Endothelial cell of umbilical vein (primary cell): Measurements from ENCODE around the gene TEX13C. TPM values are rescaled to one million over a fixed set of nuclear protein-coding genes. Genes with fewer than 3 reads are reported as not detected.

Experiments used
- BruUV-seq: library from RNA; stranded (reverse); fragments of 400-500 nt; replicated peaks from 2 replicates; lab custom pipeline; 2021; lab: Mats Ljungman, UMichigan
- CTCF ChIA-PET: fragments of 300-600, 350-600 bp; sonication (Branson Sonifier 250); formaldehyde crosslinking; loops from one replicate; lab custom pipeline; 2021; ENCODE audit warnings: antibody characterized with exemption, inconsistent platforms; lab: Charles Lee
- POLR2A ChIA-PET: fragments of 300-600, 350-600 bp; sonication (Branson Sonifier 250); formaldehyde crosslinking; loops from one replicate; lab custom pipeline; 2021; ENCODE audit warnings: antibody characterized with exemption, inconsistent platforms; lab: Charles Lee
- DNase-seq: peaks from one replicate; pipeline ENCODE4 v3.0.0-alpha.2; 2011; ENCODE audit warnings: low read depth, low spot score
- FAIRE-seq: peaks from 2 replicates; lab custom pipeline; 2011; peaks lifted over from hg19 to GRCh38; lab: Jason Lieb, UNC
- H2AFZ ChIP-seq: 2 replicates; pipeline ENCODE4 v1.6.0; 2012; ENCODE audit warnings: low read depth, low read length, control low read depth, inconsistent platforms
- H3K27ac ChIP-seq: 2 replicates; pipeline ENCODE4 v1.5.1; 2011; ENCODE audit warnings: low read depth, mild to moderate bottlenecking, control low read depth, low read length, moderate library complexity; ENCODE audit not compliant: insufficient read depth
- H3K27me3 ChIP-seq, 2 experiments: 2 replicates each; pipeline versions ENCODE4 v1.6.0 to v1.6.1; 2011; ENCODE audit warnings: low read length in 2 of 2, mixed read lengths in 1 of 2; ENCODE audit not compliant: control insufficient read depth in 2 of 2, insufficient read depth in 2 of 2
- H3K36me3 ChIP-seq, 2 experiments: 2 replicates in 1 of 2; 3 replicates in 1 of 2; pipeline ENCODE4 v1.5.1; 2011; ENCODE audit warnings: low read length in 2 of 2, mild to moderate bottlenecking in 1 of 2, moderate library complexity in 1 of 2; ENCODE audit not compliant: control insufficient read depth in 2 of 2, insufficient read depth in 2 of 2; ENCODE audit errors: extremely low read depth in 1 of 2
- H3K4me1 ChIP-seq: 3 replicates; pipeline ENCODE4 v1.5.1; 2011; ENCODE audit warnings: mild to moderate bottlenecking, low read length; ENCODE audit not compliant: control insufficient read depth, insufficient read depth; ENCODE audit errors: extremely low read depth
- H3K4me2 ChIP-seq: 2 replicates; pipeline ENCODE4 v1.6.1; 2011; ENCODE audit warnings: low read length, control low read depth, mixed read lengths; ENCODE audit not compliant: insufficient read depth
- H3K4me3 ChIP-seq, 3 experiments: fragments of 200-600 bp in 1 of 3; sonication (generic), shearing (Covaris generic) in 1 of 3; replicated peaks in 1 of 3; 2 replicates each; pipeline ENCODE4 v1.5.1; 2011 to 2016; ENCODE audit warnings: control low read depth in 3 of 3, low read length in 3 of 3, mild to moderate bottlenecking in 2 of 3, inconsistent platforms in 1 of 3, low read depth in 1 of 3, moderate library complexity in 1 of 3; ENCODE audit not compliant: insufficient read depth in 1 of 3
- H3K79me2 ChIP-seq: 2 replicates; pipeline ENCODE4 v1.6.0; 2012; ENCODE audit warnings: low read length, inconsistent platforms; ENCODE audit not compliant: control insufficient read depth, insufficient read depth
- H3K9ac ChIP-seq: replicated peaks from 2 replicates; pipeline ENCODE3; 2011; ENCODE audit warnings: low read length, control low read depth; ENCODE audit not compliant: insufficient read depth; ENCODE audit errors: extremely low read depth
- H3K9me1 ChIP-seq: replicated peaks from 3 replicates; pipeline ENCODE4 v1.6.0; 2011; ENCODE audit warnings: mild to moderate bottlenecking, low read length; ENCODE audit not compliant: control insufficient read depth, insufficient read depth; ENCODE audit errors: extremely low read depth
- H3K9me3 ChIP-seq: replicated peaks from 2 replicates; pipeline ENCODE4 v1.5.1; 2012; ENCODE audit warnings: low read length, inconsistent platforms; ENCODE audit not compliant: control insufficient read depth, insufficient read depth
- H4K20me1 ChIP-seq: replicated peaks from 2 replicates; pipeline ENCODE3; 2011; ENCODE audit warnings: mild to moderate bottlenecking, low read length; ENCODE audit not compliant: control insufficient read depth, insufficient read depth; ENCODE audit errors: extremely low read depth
- EZH2 ChIP-seq: IDR thresholded peaks from 2 replicates; pipeline ENCODE4 v1.6.1; 2012; ENCODE audit warnings: borderline replicate concordance, low read depth, mild to moderate bottlenecking, moderate library complexity, low read length, inconsistent platforms; ENCODE audit not compliant: severe bottlenecking
- FOS ChIP-seq: IDR thresholded peaks from 2 replicates; pipeline ENCODE4 v1.6.1; 2011; ENCODE audit warnings: mild to moderate bottlenecking, low read length, moderate library complexity, borderline replicate concordance; ENCODE audit not compliant: insufficient read depth
- GATA2 ChIP-seq: IDR thresholded peaks from 2 replicates; pipeline ENCODE4 v1.7.0; 2011; ENCODE audit warnings: low read depth, mild to moderate bottlenecking, moderate library complexity, mixed read lengths, low read length; ENCODE audit not compliant: insufficient read length, insufficient read depth
- JUN ChIP-seq: IDR thresholded peaks from 2 replicates; pipeline ENCODE4 v1.6.1; 2011; ENCODE audit warnings: borderline replicate concordance, low read depth; ENCODE audit not compliant: insufficient read length, insufficient read depth
- MYC ChIP-seq: IDR thresholded peaks from one replicate; pipeline ENCODE4 v1.6.1; 2011; ENCODE audit warnings: mild to moderate bottlenecking, low read depth, low read length
- POLR2A ChIP-seq: IDR thresholded peaks from 2 replicates; pipeline ENCODE4 v1.6.1; 2012; ENCODE audit warnings: low read depth, mild to moderate bottlenecking, control low read depth, low read length
- POLR2AphosphoS5 ChIP-seq: IDR thresholded peaks from 2 replicates; pipeline ENCODE4 v1.6.1; 2012; ENCODE audit warnings: low read depth, mild to moderate bottlenecking, control low read depth, low read length, moderate library complexity; ENCODE audit not compliant: insufficient read depth
- dilution Hi-C: fragments of 300-500 bp; cut with MboI; formaldehyde crosslinking; loops from one replicate; pipeline ENCODE4 v1.15.0; 2019; ENCODE audit warnings: low sequenced_read_pairs; ENCODE audit not compliant: extremely low pct_ligation_motif_present
- intact Hi-C: fragments of 100-400 bp; cut with micrococcal nuclease; formaldehyde crosslinking; loops from one replicate; pipeline ENCODE4 v1.10.0; 2022
- polyA plus RNA-seq, 4 experiments: library from polyadenylated mRNA; depleted of rRNA in 3 of 4; stranded (reverse) in 3 of 4; unstranded in 1 of 4; fragments of >200 nt; gene quantifications; 2 replicates each; pipeline versions ENCODE4 v1.2.1 to v1.2.3, GENCODE V29; 2011 to 2012; ENCODE audit warnings: missing spikeins in 1 of 4
- total RNA-seq: library from RNA; stranded (reverse); gene quantifications from 2 replicates; pipeline ENCODE4 v1.2.3, GENCODE V29; 2021
- TF ChIP-seq, protein P1 (sequence below): IDR thresholded peaks from 2 replicates; pipeline ENCODE4 v1.6.1; 2011; ENCODE audit not compliant: insufficient read depth, insufficient read length
- TF ChIP-seq, protein P2 (sequence below), 2 donors: IDR thresholded peaks; 1 replicate in 1 of 2; 2 replicates in 1 of 2; pipeline ENCODE4 v1.5.1; 2011; ENCODE audit warnings: low read length in 2 of 2, mild to moderate bottlenecking in 2 of 2, moderate library complexity in 2 of 2, control low read depth in 1 of 2, inconsistent platforms in 1 of 2, low read depth in 1 of 2; ENCODE audit not compliant: insufficient read depth in 1 of 2; ENCODE audit errors: extremely low read depth in 1 of 2

Gene TEX13C
- total and polyA plus RNA-seq, 2 donors (not counting 3 experiments of a cell fraction or from before 2014, with no cell fraction given), result not detected

DNA sequence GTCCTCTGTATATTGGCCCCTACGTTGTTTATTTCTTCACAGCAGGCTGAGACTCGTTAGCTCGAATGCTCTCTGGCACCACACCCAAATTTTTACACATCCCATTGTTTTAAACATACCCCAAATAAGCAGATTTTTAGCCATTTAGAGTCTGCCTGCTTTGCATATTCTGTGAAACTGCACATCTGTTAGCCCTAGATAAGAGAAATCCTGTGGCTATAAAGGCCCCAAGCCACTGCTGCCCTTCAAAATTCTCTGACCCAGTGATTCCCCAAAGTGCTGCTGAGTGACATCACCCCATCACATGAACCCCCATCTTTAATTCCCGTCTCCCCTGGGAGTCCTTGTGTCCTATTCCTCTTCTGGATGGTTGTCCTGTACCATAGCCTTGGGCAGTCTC lies 20.8 kb downstream of the TEX13C start:
- TF ChIP-seq, protein P1, sequence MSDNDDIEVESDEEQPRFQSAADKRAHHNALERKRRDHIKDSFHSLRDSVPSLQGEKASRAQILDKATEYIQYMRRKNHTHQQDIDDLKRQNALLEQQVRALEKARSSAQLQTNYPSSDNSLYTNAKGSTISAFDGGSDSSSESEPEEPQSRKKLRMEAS, result no peak
- no peak for TF ChIP-seq POLR2AphosphoS5
- TF ChIP-seq GATA2, result no peak
- no peak for TF ChIP-seq POLR2A
- no peak for TF ChIP-seq MYC
- no peak for TF ChIP-seq JUN
- TF ChIP-seq, protein P2, sequence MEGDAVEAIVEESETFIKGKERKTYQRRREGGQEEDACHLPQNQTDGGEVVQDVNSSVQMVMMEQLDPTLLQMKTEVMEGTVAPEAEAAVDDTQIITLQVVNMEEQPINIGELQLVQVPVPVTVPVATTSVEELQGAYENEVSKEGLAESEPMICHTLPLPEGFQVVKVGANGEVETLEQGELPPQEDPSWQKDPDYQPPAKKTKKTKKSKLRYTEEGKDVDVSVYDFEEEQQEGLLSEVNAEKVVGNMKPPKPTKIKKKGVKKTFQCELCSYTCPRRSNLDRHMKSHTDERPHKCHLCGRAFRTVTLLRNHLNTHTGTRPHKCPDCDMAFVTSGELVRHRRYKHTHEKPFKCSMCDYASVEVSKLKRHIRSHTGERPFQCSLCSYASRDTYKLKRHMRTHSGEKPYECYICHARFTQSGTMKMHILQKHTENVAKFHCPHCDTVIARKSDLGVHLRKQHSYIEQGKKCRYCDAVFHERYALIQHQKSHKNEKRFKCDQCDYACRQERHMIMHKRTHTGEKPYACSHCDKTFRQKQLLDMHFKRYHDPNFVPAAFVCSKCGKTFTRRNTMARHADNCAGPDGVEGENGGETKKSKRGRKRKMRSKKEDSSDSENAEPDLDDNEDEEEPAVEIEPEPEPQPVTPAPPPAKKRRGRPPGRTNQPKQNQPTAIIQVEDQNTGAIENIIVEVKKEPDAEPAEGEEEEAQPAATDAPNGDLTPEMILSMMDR (IDR thresholded peaks at IDR 0.05; ENCODE audit: extremely low read depth in 1 of 2, insufficient read depth in 1 of 2, low read depth in 1 of 2, low read length in 2 of 2), result no peak
- TF ChIP-seq EZH2, result no peak
- no peak for TF ChIP-seq FOS
- no peaks in the 10 kb centered on the region for H3K9me1 ChIP-seq
- dilution Hi-C loops, result no loop called here
- DNase-seq, result no peak
- no peak overlapping the region for H2AFZ ChIP-seq
- no peaks in the 10 kb centered on the region for H3K36me3 ChIP-seq
- no peak overlapping the region for H3K27ac ChIP-seq
- no peak overlapping the region for H3K9ac ChIP-seq
- H3K4me1 ChIP-seq, result no peaks in the 10 kb centered on the region
- H4K20me1 ChIP-seq, result no peaks in the 10 kb centered on the region
- BruUV-seq, result no TSS peak
- no peak overlapping the region for H3K4me3 ChIP-seq
- H3K4me2 ChIP-seq, result no peak overlapping the region
- no peak for FAIRE-seq
- H3K27me3 ChIP-seq, result no peaks in the 10 kb centered on the region
- intact Hi-C loops, result no loop called here
- ChIA-PET POLR2A (no interaction called here), CTCF (no interaction called here)
- no peaks in the 10 kb centered on the region for H3K9me3 ChIP-seq
- H3K79me2 ChIP-seq, result no peaks in the 10 kb centered on the region
